ENCODE results near the gene RSAD2.

DNA sequence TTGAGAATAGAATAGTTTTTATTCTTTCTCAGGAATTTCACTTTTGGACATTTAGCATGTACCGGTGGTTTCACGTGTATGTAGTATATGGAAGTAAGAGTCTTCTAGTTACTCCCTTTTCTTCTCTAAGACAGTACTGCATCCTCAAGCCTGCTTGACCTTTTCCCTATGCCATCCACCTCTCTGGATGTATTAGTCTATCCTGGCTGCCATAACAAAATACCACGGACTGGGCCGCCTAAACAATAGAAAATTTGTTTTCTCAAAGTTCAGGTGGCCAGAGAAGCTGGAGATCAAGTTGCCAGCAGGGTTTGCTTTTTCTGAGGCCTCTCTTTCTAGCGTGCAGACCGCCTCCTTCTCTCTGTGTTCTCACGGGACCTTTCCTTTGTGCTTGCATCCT is 10.6 kb upstream of the RSAD2 start:
- TF ChIP-seq, protein P1, sequence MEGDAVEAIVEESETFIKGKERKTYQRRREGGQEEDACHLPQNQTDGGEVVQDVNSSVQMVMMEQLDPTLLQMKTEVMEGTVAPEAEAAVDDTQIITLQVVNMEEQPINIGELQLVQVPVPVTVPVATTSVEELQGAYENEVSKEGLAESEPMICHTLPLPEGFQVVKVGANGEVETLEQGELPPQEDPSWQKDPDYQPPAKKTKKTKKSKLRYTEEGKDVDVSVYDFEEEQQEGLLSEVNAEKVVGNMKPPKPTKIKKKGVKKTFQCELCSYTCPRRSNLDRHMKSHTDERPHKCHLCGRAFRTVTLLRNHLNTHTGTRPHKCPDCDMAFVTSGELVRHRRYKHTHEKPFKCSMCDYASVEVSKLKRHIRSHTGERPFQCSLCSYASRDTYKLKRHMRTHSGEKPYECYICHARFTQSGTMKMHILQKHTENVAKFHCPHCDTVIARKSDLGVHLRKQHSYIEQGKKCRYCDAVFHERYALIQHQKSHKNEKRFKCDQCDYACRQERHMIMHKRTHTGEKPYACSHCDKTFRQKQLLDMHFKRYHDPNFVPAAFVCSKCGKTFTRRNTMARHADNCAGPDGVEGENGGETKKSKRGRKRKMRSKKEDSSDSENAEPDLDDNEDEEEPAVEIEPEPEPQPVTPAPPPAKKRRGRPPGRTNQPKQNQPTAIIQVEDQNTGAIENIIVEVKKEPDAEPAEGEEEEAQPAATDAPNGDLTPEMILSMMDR (IDR thresholded peaks at IDR 0.05): no peak
- TF ChIP-seq POLR2A (IDR thresholded peaks at IDR 0.05): no peak
- TF ChIP-seq POLR2AphosphoS5 (IDR thresholded peaks at IDR 0.05): no peak

All from breast epithelium (tissue), 3 donors.